RWPE2 (cell line): ENCODE measurements around the gene IDUA.
A peak's percentile ranks its signal among the peaks of the same experiment; 100 is the strongest.
"Not testable (repeated sequence)": the region's sequence is repeated elsewhere in the genome, so short reads cannot be mapped to it uniquely, and the experiment has no call there.

Experiments
- ATAC-seq: fragments of 200-7000 bp; cut with Tn5 transposase; 3 replicates; pipeline ENCODE4 v1.9.1; 2021; ENCODE audit warnings: low read depth
- DNase-seq: peaks from one replicate; pipeline ENCODE4 v3.0.0-alpha.2; 2020; ENCODE audit warnings: low spot score
- H3K27ac ChIP-seq: fragments of 450-650 bp; 2 replicates; pipeline ENCODE4 v1.5.1; 2017; ENCODE audit warnings: mild to moderate bottlenecking; ENCODE audit not compliant: poor library complexity, severe bottlenecking
- H3K27me3 ChIP-seq: fragments of 250-450 bp; sonication (Bioruptor Pico); 2 replicates; pipeline ENCODE4 v1.5.1; 2021; ENCODE audit warnings: mild to moderate bottlenecking, moderate library complexity; ENCODE audit not compliant: insufficient read depth, poor library complexity, severe bottlenecking
- H3K36me3 ChIP-seq: fragments of 250-450 bp; sonication (Bioruptor Pico); 2 replicates; pipeline ENCODE4 v1.5.1; 2020; ENCODE audit warnings: low read depth, mild to moderate bottlenecking, moderate library complexity
- H3K4me1 ChIP-seq: fragments of 250-450 bp; sonication (Bioruptor Pico); 2 replicates; pipeline ENCODE4 v1.5.1; 2021; ENCODE audit warnings: mild to moderate bottlenecking, moderate library complexity; ENCODE audit not compliant: insufficient read depth, poor library complexity, severe bottlenecking
- H3K4me3 ChIP-seq: fragments of 250-450 bp; sonication (Bioruptor Pico); 2 replicates; pipeline ENCODE4 v1.5.1; 2021; ENCODE audit warnings: mild to moderate bottlenecking, moderate library complexity; ENCODE audit not compliant: severe bottlenecking
- H3K9me3 ChIP-seq: fragments of 250-450 bp; sonication (Bioruptor Pico); 2 replicates; pipeline ENCODE4 v1.5.1; 2021; ENCODE audit warnings: mild to moderate bottlenecking, moderate library complexity; ENCODE audit not compliant: severe bottlenecking
- TF ChIP-seq, protein P1 (sequence below): fragments of 450-650 bp; IDR thresholded peaks from one replicate; pipeline ENCODE4 v1.5.1; 2017; ENCODE audit warnings: mild to moderate bottlenecking, moderate library complexity; ENCODE audit not compliant: poor library complexity, severe bottlenecking

Gene IDUA

DNA sequence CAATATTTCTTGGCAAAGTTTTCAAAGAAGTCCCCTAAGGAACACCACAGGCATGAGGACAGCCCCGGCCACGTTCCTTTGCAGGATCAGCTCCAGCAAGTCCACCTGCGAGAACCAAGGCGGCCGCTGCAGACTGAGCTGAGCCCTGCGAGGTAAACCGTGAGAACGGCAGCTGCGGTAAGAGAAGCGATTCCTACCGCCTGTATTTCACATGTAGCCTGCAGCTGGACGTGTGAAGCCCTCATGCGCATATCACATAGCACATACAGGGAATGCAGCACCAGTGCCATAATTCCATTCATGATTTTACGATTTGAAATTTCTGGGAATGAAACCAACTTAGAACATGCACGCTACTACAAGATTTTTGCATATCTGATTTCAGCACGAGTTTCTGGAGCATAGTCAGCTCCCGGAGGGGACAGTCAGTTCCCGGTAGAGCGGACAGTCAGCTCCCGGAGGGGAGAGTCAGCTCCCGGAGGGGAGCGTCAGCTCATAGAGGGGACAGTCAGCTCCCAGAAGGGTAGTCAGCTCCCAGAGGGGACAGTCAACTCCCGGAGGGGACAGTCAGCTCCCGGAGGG is 66.3 kb downstream of the IDUA start:
- no peaks in the 10 kb centered on the region for H3K36me3 ChIP-seq
- H3K27ac ChIP-seq: no peak overlapping the region
- H3K9me3 ChIP-seq: no peaks in the 10 kb centered on the region
- DNase-seq (peak; percentile 62), ATAC-seq (peak; percentile 60)
- peaks cover 33% of the 10 kb centered on the region for H3K27me3 ChIP-seq
- TF ChIP-seq, protein P1, sequence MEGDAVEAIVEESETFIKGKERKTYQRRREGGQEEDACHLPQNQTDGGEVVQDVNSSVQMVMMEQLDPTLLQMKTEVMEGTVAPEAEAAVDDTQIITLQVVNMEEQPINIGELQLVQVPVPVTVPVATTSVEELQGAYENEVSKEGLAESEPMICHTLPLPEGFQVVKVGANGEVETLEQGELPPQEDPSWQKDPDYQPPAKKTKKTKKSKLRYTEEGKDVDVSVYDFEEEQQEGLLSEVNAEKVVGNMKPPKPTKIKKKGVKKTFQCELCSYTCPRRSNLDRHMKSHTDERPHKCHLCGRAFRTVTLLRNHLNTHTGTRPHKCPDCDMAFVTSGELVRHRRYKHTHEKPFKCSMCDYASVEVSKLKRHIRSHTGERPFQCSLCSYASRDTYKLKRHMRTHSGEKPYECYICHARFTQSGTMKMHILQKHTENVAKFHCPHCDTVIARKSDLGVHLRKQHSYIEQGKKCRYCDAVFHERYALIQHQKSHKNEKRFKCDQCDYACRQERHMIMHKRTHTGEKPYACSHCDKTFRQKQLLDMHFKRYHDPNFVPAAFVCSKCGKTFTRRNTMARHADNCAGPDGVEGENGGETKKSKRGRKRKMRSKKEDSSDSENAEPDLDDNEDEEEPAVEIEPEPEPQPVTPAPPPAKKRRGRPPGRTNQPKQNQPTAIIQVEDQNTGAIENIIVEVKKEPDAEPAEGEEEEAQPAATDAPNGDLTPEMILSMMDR: no peak
- H3K4me1 ChIP-seq: no peaks in the 10 kb centered on the region
- no peak overlapping the region for H3K4me3 ChIP-seq

DNA sequence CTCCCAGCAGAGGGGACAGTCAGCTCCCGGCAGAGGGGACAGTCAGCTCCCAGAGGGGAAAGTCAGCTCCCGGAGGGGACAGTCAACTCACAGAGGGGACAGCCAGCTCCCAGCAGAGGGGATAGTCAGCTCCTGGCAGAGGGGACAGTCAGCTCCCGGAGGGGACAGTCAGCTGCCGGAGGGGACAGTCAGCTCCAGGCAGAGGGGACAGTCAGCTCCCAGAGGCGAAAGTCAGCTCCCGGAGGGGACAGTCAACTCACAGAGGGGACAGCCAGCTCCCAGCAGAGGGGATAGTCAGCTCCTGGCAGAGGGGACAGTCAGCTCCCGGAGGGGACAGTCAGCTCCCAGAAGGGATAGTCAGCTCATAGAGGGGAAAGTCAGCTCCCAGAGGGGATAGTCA is 67.0 kb downstream of the IDUA start:
- H3K27me3 ChIP-seq: peaks cover 41% of the 10 kb centered on the region
- not testable (repeated sequence) for H3K9me3 ChIP-seq, DNase-seq, ATAC-seq, H3K36me3 ChIP-seq, H3K4me1 ChIP-seq, H3K4me3 ChIP-seq, H3K27ac ChIP-seq
